HG03196 (cell line): ENCODE data around the gene DISP2.

Source experiments
- ATAC-seq: cut with Tn5 transposase; IDR thresholded peaks from one replicate; pipeline ENCODE4 v1.9.1; 2021; ENCODE audit not compliant: unreplicated experiment

The DISP2 gene

GRCh38 chr15:40357723-40358470 lies at the start of gene DISP2:
DISP2 (plus strand) TSS chr15:40358219; CDS start chr15:40358322, 103 bp downstream.
- peak; percentile 70 for ATAC-seq

DNA sequence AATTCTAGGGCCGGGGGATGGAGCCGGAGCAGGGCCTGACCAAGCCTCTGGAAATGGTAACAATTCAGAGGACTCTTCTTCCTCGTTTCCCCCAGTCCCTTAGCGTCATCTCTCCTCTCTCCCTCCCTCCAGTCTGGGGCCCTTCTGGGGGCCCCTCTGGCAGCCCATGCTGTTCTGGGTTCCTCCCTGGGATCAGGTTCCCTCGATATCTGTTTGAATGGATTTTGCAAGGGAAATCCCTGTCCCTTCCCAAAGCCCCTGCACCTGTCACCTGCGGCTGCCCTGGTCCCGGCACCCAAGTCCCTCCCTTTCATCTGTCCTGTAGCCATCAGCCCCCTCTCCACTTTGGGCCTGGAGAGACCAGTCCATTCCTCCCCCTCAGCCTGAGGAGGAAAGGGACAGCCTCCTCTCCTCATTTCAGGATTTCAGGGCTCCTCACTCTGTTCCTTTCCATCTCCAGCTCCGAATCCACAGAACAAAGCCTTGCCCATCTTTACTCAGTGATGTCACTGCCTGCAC lies 48.6 kb upstream of the DISP2 start:
- ATAC-seq = no peak

DNA sequence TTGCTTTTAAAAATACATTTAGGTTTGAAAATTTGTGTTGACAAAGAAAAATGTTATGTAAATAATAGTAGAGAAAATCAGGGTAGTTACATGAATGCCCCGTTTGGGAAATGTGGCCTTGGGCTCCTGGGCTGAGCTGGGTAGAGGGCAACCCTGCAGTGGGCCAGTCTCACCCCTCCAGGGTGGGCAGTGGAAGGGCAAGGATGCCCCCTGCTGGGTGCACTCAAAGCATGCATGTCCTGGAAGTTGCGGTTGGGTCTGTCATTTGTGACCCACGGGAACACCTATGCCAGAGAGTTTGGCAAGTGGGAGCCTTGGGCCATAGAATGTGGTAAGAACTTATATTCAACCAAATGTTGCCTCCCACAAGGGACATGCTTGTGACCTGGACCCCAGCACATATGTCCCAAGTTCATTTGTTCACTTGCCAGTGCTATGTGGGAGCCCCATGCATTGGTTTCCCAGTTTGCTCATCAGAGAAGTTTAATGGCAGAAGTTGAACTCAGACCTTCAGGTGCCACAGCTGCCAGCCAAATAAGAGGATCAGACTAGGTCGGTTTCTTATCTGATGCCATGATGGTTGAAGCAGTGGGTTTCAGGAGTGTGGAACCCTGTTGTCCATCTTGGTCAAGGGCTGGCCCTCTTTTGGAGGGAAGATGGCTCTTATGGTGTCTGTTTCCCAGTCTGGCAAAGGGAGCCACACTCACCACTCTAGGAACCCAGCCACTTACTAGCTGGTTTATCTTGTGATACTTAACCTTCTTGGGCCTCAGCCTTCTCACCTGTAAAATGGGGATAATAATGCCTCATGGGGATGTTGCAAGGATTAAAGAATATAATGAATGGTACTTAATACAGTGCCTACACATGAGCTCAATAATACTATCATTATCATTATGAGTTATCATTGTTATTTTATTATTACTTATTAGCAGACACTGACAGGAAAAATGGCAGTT lies 47.7 kb upstream of the DISP2 start:
- ATAC-seq = no peak

GRCh38 chr15:40310993-40311392 lies 47.0 kb upstream of the DISP2 start:
- ATAC-seq = no peak

- ATAC-seq = no peak
Observed at GRCh38 chr15:40312370-40313158, 45.5 kb upstream of the DISP2 start.

GRCh38 chr15:40313531-40314398 lies 44.3 kb upstream of the DISP2 start:
- ATAC-seq = no peak

- ATAC-seq = no peak
Observed at GRCh38 chr15:40314723-40315276, 43.2 kb upstream of the DISP2 start.

DNA sequence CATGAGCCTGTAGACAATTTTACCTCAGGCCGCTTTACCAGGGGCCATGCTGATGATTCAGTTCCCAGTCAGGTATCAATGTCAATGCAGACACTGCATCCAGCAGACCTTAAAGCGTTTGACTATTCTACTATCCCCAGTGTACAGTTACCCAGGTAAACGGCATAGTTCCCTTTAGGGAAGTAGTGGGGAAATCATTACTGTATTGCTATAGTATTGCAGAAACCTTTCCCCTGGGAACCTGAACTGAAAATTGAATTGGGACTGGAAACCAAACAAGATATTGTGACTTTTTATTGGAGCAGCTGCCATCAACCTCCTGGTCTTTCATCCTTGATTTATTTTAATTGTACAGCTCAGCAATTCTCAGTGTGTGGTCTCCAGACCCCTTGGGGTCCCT lies 41.1 kb upstream of the DISP2 start:
- ATAC-seq = no peak

DNA sequence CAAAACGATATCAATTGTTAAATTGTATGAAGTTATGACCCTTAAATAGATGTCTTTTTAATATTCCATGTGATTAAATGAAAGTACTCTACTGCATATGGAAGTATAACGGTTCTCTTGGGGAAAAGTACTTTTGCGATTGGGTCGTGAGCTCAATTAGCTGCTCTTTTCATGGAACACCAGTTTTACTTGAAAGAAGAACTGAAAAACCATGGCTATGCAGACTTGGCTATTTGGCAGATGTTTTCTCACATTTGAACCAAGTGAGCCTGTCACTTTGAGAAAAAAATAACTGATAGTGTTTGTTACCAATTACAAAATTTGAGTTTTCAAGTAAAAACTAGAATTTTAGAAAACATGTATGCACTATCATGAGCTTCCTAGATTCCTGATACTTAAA lies 40.4 kb upstream of the DISP2 start:
- ATAC-seq = no peak

DNA sequence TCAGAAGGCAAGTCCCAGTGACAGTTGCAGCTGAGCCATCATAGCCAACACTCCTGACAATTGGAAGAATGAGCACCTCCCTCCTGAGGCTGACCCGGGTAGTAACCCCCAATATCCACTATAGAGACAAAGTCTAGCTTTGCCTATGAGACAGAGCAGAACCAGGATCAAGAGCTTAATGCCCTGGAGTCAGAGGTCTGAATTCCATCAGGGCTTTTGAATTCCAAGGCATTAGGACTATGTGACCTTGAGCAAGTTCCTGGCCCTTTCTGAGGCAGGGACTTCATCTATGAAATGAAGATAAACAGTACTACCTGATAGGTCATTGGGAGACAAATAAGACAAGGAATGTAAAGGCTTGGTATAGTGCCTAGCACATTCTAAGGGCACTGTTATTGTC lies 37.6 kb upstream of the DISP2 start:
- no peak for ATAC-seq

DNA sequence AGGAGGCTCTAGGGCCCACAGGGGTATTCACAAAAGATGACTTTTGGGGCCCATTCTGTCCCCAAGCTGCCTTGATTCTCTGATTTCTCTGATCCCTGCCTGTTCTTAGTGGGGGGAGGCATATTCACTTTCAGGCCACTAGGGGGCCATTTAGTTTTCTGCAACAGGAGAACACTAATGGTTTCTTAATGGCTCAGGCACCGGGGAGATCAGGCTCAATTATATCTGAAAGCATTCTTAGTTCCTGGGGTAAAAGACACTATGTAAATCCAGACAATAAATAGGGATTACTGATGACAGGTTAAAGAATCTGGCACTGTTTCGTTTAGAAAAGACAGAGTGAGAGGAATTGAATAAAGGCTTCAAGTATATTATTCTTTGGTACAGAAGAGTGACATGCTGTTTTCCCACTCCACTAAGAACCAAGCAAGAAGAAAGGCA lies 37.1 kb upstream of the DISP2 start:
- no peak for ATAC-seq

GRCh38 chr15:40322531-40323238 lies 35.3 kb upstream of the DISP2 start:
- ATAC-seq = no peak

- ATAC-seq = peak; percentile 89
Observed at GRCh38 chr15:40323239-40323952, 34.6 kb upstream of the DISP2 start, which contains the start of gene INAFM2. INAFM2 (plus strand) TSS chr15:40323692; CDS start chr15:40324056, 364 bp downstream.

DNA sequence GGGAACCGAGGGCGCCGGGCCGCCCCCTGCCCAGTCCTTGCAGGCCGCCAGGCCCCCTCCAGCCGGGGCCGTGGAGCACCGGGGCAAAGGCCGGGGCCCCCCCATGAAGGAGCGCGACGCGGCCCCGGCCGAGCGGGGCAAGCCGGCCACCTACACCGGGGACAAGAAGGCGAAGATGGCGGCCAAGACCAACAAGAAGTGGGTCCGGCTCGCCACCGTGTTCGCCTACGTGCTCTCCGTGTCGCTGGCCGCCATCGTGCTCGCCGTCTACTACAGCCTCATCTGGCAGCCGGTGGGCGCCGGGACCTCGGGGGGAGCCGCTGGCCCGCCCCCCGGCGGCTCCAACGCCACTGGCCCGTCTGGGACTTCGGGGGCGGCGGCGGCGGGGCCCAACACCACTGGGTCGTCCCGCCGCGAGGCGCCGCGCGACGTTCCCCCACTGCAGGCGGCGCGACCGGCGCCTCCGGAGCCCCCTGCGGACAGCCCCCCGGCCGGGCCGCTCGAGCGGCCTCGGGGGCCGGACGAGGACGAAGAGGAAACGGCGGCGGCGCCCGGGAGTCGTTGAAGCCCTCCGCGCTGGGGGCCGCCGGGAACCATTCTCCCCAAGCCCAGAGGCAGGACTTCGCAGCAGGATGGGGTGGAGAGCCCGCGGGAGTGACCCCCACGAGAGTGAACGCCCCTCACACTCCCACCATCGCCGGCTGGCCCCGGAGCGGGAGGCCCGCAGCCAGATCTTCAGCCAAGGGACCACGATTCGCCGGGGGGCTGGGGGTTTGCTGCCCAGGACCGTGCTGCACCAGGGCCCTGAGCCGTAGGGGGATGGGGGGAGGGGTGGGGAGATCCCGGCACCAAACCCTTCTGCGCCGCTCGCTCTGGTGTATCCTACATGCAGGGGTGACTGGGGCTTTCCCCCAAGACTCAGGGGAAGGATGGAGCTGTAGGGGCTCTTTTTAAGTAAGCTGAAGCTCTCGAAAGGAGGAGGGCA lies 33.8 kb upstream of the DISP2 start:
- peak; percentile 5 for ATAC-seq

DNA sequence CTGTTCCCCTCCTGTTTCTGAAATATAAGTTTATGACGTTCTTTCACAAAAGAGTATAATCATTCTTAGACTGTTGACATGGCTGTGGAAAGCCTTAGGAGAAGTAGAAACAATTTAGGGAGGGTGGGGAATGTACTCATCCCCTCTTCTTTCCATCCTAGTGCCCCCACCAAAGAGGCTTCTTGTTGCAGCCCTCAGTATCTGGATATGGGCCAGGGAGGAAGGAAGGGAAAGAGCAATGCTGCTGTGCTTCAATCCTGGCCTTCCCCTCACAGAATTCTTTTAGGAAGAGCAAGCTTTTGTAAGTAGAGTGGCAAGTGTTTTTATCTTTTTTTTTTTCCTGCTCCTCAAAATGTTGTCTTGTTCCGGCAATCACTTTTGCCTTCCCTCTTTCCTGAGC lies 32.8 kb upstream of the DISP2 start:
- ATAC-seq = no peak

- no peak for ATAC-seq
Observed at GRCh38 chr15:40325700-40326099, 32.3 kb upstream of the DISP2 start.

- ATAC-seq = no peak
Observed at GRCh38 chr15:40327457-40327856, 30.6 kb upstream of the DISP2 start.
